AG04449 (cell line): Measurements from ENCODE around the gene MPHOSPH9.

Source experiments
- CTCF ChIA-PET: fragments of 350-600 bp; formaldehyde crosslinking; extraction: SDS; loops from one replicate; lab custom pipeline; 2021; ENCODE audit warnings: antibody characterized with exemption; lab: Yijun Ruan, JAX
- POLR2A ChIA-PET: fragments of 400-600, 350-600 bp; formaldehyde crosslinking; extraction: SDS; loops from one replicate; lab custom pipeline; 2020; ENCODE audit warnings: antibody characterized with exemption, inconsistent platforms; lab: Yijun Ruan, JAX
- DNase-seq: peaks from one replicate; pipeline ENCODE4 v3.0.0-alpha.2; 2010; ENCODE audit warnings: low read depth, low spot score
- H3K4me3 ChIP-seq: 2 replicates; pipeline ENCODE4 v1.5.1; 2011; ENCODE audit warnings: low read depth, mild to moderate bottlenecking, control low read depth, low read length
- TF ChIP-seq, protein P1 (sequence below): IDR thresholded peaks from one replicate; pipeline ENCODE4 v1.5.1; 2011; ENCODE audit warnings: mild to moderate bottlenecking, moderate library complexity, low read length, control low read depth, inconsistent platforms; ENCODE audit not compliant: insufficient read depth; ENCODE audit errors: missing control alignments

MPHOSPH9 gene

DNA sequence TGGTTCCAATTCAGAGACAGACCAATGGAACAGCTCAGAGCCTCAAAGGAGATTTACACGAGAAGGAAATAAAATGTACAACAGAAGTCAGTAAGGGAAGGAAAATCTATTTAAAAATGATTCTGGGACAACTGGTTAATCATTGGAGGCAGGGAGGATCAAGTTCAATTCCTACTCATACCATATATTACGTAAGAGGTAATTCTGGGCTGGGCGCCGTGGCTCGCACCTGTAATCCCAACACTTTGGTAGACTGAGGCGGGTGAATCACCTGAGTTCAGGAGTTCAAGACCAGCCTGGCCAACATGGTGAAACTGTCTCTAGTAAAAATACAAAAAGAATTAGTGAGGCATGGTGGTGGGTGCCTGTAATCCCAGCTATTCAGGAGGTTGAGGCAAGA is 45.3 kb downstream of the MPHOSPH9 start:
- TF ChIP-seq, protein P1, sequence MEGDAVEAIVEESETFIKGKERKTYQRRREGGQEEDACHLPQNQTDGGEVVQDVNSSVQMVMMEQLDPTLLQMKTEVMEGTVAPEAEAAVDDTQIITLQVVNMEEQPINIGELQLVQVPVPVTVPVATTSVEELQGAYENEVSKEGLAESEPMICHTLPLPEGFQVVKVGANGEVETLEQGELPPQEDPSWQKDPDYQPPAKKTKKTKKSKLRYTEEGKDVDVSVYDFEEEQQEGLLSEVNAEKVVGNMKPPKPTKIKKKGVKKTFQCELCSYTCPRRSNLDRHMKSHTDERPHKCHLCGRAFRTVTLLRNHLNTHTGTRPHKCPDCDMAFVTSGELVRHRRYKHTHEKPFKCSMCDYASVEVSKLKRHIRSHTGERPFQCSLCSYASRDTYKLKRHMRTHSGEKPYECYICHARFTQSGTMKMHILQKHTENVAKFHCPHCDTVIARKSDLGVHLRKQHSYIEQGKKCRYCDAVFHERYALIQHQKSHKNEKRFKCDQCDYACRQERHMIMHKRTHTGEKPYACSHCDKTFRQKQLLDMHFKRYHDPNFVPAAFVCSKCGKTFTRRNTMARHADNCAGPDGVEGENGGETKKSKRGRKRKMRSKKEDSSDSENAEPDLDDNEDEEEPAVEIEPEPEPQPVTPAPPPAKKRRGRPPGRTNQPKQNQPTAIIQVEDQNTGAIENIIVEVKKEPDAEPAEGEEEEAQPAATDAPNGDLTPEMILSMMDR: no peak
- DNase-seq: no peak
- POLR2A ChIA-PET: interaction anchor here (1.0 kb wide), 1 partner anchor 232 kb away, joined by 3 read pairs; no protein-coding TSS in a partner anchor
- H3K4me3 ChIP-seq: no peak overlapping the region
- CTCF ChIA-PET: interaction anchor here (1.0 to 1.4 kb wide), 3 partner anchors 26 to 144 kb away, joined by 3 read pairs; no protein-coding TSS in a partner anchor

DNA sequence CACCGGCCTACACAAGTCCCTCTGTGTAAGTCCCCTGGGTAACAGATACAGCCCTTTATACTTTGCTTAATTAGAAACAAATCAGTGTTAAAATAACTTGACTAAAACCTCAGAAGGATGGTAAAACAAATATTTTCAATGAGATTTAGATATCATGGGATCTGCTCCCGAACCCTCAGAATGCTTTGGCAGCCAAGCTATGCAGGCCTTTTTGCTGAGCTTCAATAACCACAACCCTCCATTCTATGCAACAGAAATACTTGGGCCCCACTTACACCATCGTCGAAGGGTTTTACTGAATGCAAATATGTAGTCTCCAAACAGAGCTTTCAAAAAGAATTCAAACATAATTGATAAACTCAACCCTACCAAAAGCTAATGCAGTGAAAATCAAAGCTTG is 52.8 kb downstream of the MPHOSPH9 start:
- TF ChIP-seq, protein P1: no peak
- H3K4me3 ChIP-seq: no peak overlapping the region
- DNase-seq: no peak
- POLR2A ChIA-PET: no interaction called here
- CTCF ChIA-PET: interaction anchor here (1.0 kb wide), 1 partner anchor 15 kb away, joined by 3 read pairs; no protein-coding TSS in a partner anchor

DNA sequence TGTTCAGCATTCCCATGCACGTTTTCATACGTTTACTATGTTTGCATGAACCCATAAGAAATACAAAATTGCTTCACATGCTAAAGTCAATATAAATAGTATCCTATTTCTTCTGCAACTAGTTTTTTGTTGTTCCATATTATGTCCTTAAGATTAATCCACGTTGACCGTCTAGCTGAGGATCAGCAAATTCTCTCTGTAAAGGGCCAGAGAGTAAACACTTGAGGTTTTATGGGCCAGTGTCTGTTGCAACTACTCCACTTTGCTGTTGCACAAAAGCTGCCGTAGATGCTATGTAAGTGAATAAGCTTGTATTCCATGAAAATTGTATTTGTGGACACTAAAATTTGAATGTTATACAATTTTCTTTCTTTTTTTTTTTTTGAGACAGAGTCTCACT is 61.0 kb downstream of the MPHOSPH9 start:
- TF ChIP-seq, protein P1: no peak
- ChIA-PET POLR2A (interaction anchor here (0.6 kb wide), 1 partner anchor 10 kb away, joined by 5 read pairs; no protein-coding TSS in a partner anchor), CTCF (interaction anchor here (0.5 to 1.1 kb wide), 2 partner anchors 129 to 799 kb away, joined by 3 read pairs; no protein-coding TSS in a partner anchor)
- no peak for DNase-seq
- H3K4me3 ChIP-seq: no peak overlapping the region

DNA sequence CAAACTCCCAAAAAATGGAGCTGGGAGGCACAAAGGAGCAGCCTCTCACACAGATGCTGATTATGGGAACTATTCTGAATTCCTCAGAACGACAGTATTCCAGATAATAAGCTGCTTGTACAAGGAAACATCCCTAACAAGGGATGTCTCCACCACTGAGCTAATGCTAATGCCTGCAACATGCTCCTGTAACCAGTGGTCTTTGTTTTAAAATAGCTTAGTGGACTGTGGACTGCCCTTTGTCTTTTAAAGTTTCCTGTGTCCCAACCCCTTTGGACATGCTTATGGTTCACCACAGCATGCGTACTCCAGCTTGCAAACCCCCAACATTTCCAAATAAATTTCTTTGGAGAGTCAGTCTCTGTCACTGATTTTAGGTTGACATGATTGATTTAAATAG is 65.6 kb downstream of the MPHOSPH9 start:
- ChIA-PET CTCF (interaction anchor here (1.2 kb wide), 1 partner anchor 11 kb away, joined by 3 read pairs; no protein-coding TSS in a partner anchor), POLR2A (no interaction called here)
- H3K4me3 ChIP-seq: no peak overlapping the region
- TF ChIP-seq, protein P1: no peak
- no peak for DNase-seq

DNA sequence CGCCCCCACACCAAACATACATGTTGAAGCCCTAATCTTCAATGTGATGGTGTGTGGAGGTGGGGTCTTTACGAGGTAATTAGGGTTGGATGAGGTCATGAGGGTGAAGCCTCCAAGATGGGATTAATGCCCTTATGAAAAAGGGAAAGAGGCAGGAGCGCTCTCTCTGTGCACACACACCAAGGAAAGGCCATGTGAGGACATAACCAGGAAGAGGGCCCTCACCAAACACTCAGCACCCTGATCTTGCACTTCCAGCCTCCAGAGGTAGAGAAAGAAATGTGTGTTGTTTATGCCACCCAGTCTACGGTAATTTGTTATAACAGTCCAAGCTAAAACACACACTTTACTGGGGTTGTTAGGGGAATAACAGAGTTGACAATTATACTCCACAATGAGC is 67.4 kb downstream of the MPHOSPH9 start:
- CTCF ChIA-PET: interaction anchor here (0.9 kb wide), 1 partner anchor 10 kb away, joined by 3 read pairs; no protein-coding TSS in a partner anchor
- TF ChIP-seq, protein P1: no peak
- H3K4me3 ChIP-seq: no peak overlapping the region
- DNase-seq: no peak
- POLR2A ChIA-PET: no interaction called here

DNA sequence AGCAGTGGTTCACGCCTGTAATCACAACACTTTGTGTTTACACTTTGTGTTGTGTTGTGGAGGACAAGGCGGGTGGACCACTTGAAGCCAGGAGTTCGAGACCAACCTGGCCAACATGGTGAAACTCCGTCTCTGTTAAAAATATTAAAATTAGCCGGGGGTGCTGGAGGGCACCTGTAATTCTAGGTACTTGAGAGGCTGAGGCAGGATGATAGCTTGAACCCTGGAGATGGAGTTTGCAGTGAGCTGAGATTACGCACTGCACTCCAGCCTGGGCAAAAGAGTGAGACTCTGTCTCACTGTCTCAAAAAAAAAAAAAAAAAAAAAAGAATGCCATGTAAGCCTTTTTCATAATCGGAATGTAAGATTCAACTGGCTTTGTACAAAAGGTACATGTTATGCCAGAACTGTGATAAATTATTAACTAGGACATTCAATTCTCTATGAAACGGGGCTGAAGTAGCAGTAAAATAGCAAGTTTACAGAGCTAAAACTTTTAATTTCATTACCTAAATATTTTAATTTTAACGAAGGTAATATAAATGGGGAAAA is 68.2 kb downstream of the MPHOSPH9 start:
- H3K4me3 ChIP-seq: no peak overlapping the region
- TF ChIP-seq, protein P1: no peak
- POLR2A ChIA-PET: no interaction called here
- CTCF ChIA-PET: interaction anchor here (0.7 to 0.9 kb wide), 2 partner anchors 11 to 304 kb away, joined by 3 read pairs; no protein-coding TSS in a partner anchor
- DNase-seq: no peak
